GF-D8 (cell line): ENCODE data around the gene NXF1.
"Not testable (repeated sequence)": the region's sequence is repeated elsewhere in the genome, so short reads cannot be mapped to it uniquely, and the experiment has no call there.

Experiments
- DNase-seq: peaks from one replicate; lab custom pipeline; 2025; lab: John Stamatoyannopoulos, UW

NXF1 gene

GRCh38 chr11:62805076-62805892 is at the start of gene NXF1:
Gene NXF1 (minus strand): TSS chr11:62805440. CDS start chr11:62805356, 84 bp downstream.
- peak; percentile 80 for DNase-seq

- no peak for DNase-seq
These were observed 49.0 kb upstream of the NXF1 start for GRCh38 chr11:62854013-62854824.

- no peak for DNase-seq
These were observed 48.2 kb upstream of the NXF1 start for GRCh38 chr11:62853279-62853965.

GRCh38 chr11:62852523-62853188 is 47.4 kb upstream of the NXF1 start:
- no peak for DNase-seq

- no peak for DNase-seq
These were observed 46.7 kb upstream of the NXF1 start for GRCh38 chr11:62851807-62852522.

GRCh38 chr11:62850911-62851806 is 45.9 kb upstream of the NXF1 start:
- DNase-seq = no peak

- DNase-seq = no peak
These were observed 42.6 kb upstream of the NXF1 start for GRCh38 chr11:62847767-62848314.

GRCh38 chr11:62846177-62846576 is 40.9 kb upstream of the NXF1 start:
- DNase-seq = no peak

- no peak for DNase-seq
These were observed 38.9 kb upstream of the NXF1 start for GRCh38 chr11:62844154-62844553.

GRCh38 chr11:62843466-62843865 is 38.2 kb upstream of the NXF1 start:
- DNase-seq = no peak

- DNase-seq = not testable (repeated sequence)
These were observed 37.7 kb upstream of the NXF1 start for GRCh38 chr11:62842891-62843290.

- no peak for DNase-seq
These were observed 37.0 kb upstream of the NXF1 start for GRCh38 chr11:62842171-62842741.

GRCh38 chr11:62841361-62842170 is 36.3 kb upstream of the NXF1 start:
- peak; percentile 99 for DNase-seq

- peak; percentile 56 for DNase-seq
These were observed 35.6 kb upstream of the NXF1 start for GRCh38 chr11:62840721-62841360.

GRCh38 chr11:62839050-62839945 is 34.1 kb upstream of the NXF1 start, which contains the start of gene WDR74:
Gene WDR74 (minus strand): TSS chr11:62839590. CDS start chr11:62839570, 20 bp downstream.
- DNase-seq = peak; percentile 78

GRCh38 chr11:62835336-62835735 is 30.1 kb upstream of the NXF1 start:
- DNase-seq = no peak
